Esophagus muscularis mucosa (tissue), 4 donors: ENCODE results near the gene GMPR.

ENCODE experiments used
- EP300 ChIP-seq: sonication (generic); formaldehyde crosslinking; IDR thresholded peaks from one replicate; pipeline ENCODE4 v1.6.1; 2017; ENCODE audit warnings: antibody characterized with exemption
- POLR2A ChIP-seq: fragments of 450-650 bp; IDR thresholded peaks from one replicate; pipeline ENCODE4 v1.6.1; 2017; ENCODE audit warnings: antibody characterized with exemption, moderate library complexity, mild to moderate bottlenecking, low read depth
- POLR2AphosphoS5 ChIP-seq, 2 donors: sonication (generic); formaldehyde crosslinking; IDR thresholded peaks; one replicate each; pipeline ENCODE4 v1.6.1; 2017; ENCODE audit warnings: antibody characterized with exemption in 2 of 2
- TF ChIP-seq, protein P1 (sequence below), 3 experiments: fragments of 200-600 bp in 2 of 3; fragments of 450-650 bp in 1 of 3; sonication (generic) in 2 of 3; IDR thresholded peaks; one replicate each; pipeline ENCODE4 v1.5.1; 2017 to 2019; ENCODE audit warnings: antibody characterized with exemption in 3 of 3, mild to moderate bottlenecking in 2 of 3, moderate library complexity in 1 of 3

DNA sequence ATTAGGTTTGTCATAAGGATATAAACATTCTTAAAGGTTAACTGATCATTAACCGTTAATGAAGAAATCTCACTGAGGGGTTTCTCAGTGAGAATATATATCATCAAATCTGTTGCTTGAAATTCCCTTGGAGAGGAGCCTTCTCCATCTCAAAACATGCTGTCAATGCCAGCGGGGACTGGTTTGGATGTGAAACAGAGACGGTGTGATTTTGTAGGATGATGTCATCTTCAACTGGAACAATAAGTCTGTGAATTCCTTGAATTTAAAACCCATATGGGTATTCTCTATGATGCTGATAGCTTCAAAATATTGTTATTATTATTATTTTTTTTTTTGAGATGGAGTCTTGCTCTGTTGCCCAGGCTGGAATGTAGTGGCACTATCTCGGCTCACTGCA is 75.9 kb downstream of the GMPR start:
- TF ChIP-seq, protein P1, sequence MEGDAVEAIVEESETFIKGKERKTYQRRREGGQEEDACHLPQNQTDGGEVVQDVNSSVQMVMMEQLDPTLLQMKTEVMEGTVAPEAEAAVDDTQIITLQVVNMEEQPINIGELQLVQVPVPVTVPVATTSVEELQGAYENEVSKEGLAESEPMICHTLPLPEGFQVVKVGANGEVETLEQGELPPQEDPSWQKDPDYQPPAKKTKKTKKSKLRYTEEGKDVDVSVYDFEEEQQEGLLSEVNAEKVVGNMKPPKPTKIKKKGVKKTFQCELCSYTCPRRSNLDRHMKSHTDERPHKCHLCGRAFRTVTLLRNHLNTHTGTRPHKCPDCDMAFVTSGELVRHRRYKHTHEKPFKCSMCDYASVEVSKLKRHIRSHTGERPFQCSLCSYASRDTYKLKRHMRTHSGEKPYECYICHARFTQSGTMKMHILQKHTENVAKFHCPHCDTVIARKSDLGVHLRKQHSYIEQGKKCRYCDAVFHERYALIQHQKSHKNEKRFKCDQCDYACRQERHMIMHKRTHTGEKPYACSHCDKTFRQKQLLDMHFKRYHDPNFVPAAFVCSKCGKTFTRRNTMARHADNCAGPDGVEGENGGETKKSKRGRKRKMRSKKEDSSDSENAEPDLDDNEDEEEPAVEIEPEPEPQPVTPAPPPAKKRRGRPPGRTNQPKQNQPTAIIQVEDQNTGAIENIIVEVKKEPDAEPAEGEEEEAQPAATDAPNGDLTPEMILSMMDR (IDR thresholded peaks at IDR 0.05): no peak
- TF ChIP-seq POLR2A: no peak
- no peak for TF ChIP-seq EP300
- no peak for TF ChIP-seq POLR2AphosphoS5 (IDR thresholded peaks at IDR 0.05)
